Heart left ventricle (tissue), 16 donors: ENCODE data around the gene LNPK. TPM values are rescaled to one million over a fixed set of nuclear protein-coding genes. Genes with fewer than 3 reads are reported as not detected.
"Not testable (repeated sequence)": the region's sequence is repeated elsewhere in the genome, so short reads cannot be mapped to it uniquely, and the experiment has no call there.

Experiments
- ATAC-seq, 4 donors: fragments of 200-7000 bp; cut with Tn5 transposase; one replicate each; pipeline ENCODE4 v1.9.1; 2020 to 2022; ENCODE audit warnings: moderate library complexity in 4 of 4, mild to moderate bottlenecking in 3 of 4, moderate number of reproducible peaks in 1 of 4
- DNase-seq, 5 donors: peaks; one replicate each; pipeline ENCODE4 v3.0.0-alpha.2; 2020
- H3K27ac ChIP-seq, 12 donors: fragments of 200-600 bp; sonication (generic) in 4 of 12; one replicate each; pipeline versions ENCODE4 v1.5.0 to v1.8.0; 2016 to 2022; ENCODE audit warnings: mild to moderate bottlenecking in 2 of 12
- H3K27me3 ChIP-seq, 9 donors: fragments of 200-600 bp; sonication (generic) in 2 of 9; one replicate each; pipeline versions ENCODE4 v1.5.1 to v1.8.0; 2016 to 2022; ENCODE audit warnings: mild to moderate bottlenecking in 3 of 9
- H3K36me3 ChIP-seq, 9 donors: fragments of 200-600 bp; sonication (generic) in 2 of 9; one replicate each; pipeline versions ENCODE4 v1.5.0 to v1.8.0; 2018 to 2022; ENCODE audit warnings: mild to moderate bottlenecking in 2 of 9
- H3K4me1 ChIP-seq, 12 donors: fragments of 200-600 bp; sonication (generic) in 4 of 12; one replicate each; pipeline versions ENCODE4 v1.5.0 to v1.8.0; 2016 to 2022; ENCODE audit warnings: mild to moderate bottlenecking in 3 of 12
- H3K4me3 ChIP-seq, 12 donors: fragments of 200-600 bp; sonication (generic) in 4 of 12; one replicate each; pipeline versions ENCODE4 v1.5.0 to v1.8.0; 2017 to 2022; ENCODE audit warnings: mild to moderate bottlenecking in 9 of 12, moderate library complexity in 4 of 12
- H3K9me3 ChIP-seq, 12 donors: fragments of 200-600 bp; sonication (generic) in 4 of 12; one replicate each; pipeline versions ENCODE4 v1.5.0 to v1.8.0; 2016 to 2022; ENCODE audit warnings: mild to moderate bottlenecking in 1 of 12
- POLR2A ChIP-seq, 2 donors: fragments of 450-650 bp; IDR thresholded peaks; one replicate each; pipeline ENCODE4 v1.6.1; 2017; ENCODE audit warnings: antibody characterized with exemption in 2 of 2, mild to moderate bottlenecking in 2 of 2, moderate library complexity in 2 of 2
- WGBS, 4 donors: extraction: QIAGEN DNeasy Blood & Tissue Kit in 2 of 4; methylation state at CpG; one replicate each; pipeline versions ENCODE4 v1.1.5 to v1.1.7; 2013 to 2018; 5-methylcytosine and 5-hydroxymethylcytosine counted together
- intact Hi-C, 10 donors: fragments of 100-400 bp; cut with DNase I; formaldehyde crosslinking; loops; one replicate each; pipeline versions ENCODE4 v1.11.1 to v1.14.2; 2022
- polyA plus RNA-seq, 2 donors: library from polyadenylated mRNA; stranded (reverse); fragments of 200-250 nt; gene quantifications; one replicate each; pipeline ENCODE4 v1.2.3, GENCODE V29; 2013
- total RNA-seq, 9 donors: library from RNA; depleted of rRNA in 2 of 9; stranded (reverse); fragments of >200 nt in 2 of 9; fragmentation: NEBNext Ultra II Directional in 3 of 9; extraction: Animal tissue kit (Norgen Biotek cat#: 25700) in 3 of 9; gene quantifications; one replicate each; pipeline versions ENCODE4 v1.1.0 to v1.2.4, GENCODE V29; 2016 to 2023
- TF ChIP-seq, protein P1 (sequence below), 12 donors: fragments of 200-600 bp; sonication (generic) in 4 of 12; IDR thresholded peaks; one replicate each; pipeline versions ENCODE4 v1.5.0 to v1.8.0; 2018 to 2022; ENCODE audit warnings: antibody characterized with exemption in 12 of 12, mild to moderate bottlenecking in 5 of 12
- donor health status: ischemic (EF 13 %, LVEDD 7.1; RV severe dilation, severe dysfunction).
- donor health status: healthy with polysubstance abuse.
- donor health status: DM: no; HTN: yes; CAD: no.
- donor health status: DM: no; HTN: no; CAD: no.
- donor health status: ischemic (EF 25% LVEDD 6.9; RV normal size, moderate dysfunction).
- donor health status: ischemic (EF 25% LVEDD 5.7; RV mildly dilated, moderate dysfunction).
- donor health status: healthy.
- donor health status: DM: yes; HTN: yes; CAD: no.
- donor health status: ischemic (EF 35%, LVEDD 5.7; RV mildly dilated, moderate dysfunction).
- donor health status: nonischemic (EF 11% LVEDD 7.7; RV severe dilation, severe dysfunction).
- donor health status: DM: yes; HTN: yes; CAD: no.
- donor health status: PGD.
- donor health status: ischemic (EF 29% LVEDD 5.4; RV normal size, mild dysfunction).
- donor health status: nonischemic (EF 23%, LVEDD 6.1; RV moderate dilation, normal function).

LNPK gene
- total and polyA plus RNA-seq, 11 donors = 5.0 to 45.6 (median 32.9) TPM

DNA sequence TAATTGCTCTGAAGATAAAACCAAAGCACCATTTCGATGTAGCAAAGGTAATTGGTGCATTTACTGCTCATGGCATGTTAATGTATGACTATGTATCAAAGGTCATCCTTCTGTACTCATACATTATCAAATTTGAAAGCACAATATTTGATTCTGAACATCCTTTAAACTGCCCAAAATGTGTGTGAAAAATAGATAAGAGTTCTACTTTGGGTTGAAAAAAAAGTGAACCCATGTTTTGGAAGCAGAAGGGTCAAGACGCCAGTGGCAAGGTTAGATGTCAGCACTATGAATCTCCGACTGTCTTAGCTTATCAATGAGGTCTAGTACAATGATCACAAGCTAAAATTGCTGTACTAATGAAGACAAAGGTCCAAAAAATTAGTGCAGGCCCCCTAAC, 83.1 kb downstream of the LNPK start:
- WGBS, 4 donors = 76 to 89% (median 84%) methylated on average over 3 of the region's 3 CpGs
- DNase-seq (no peak), ATAC-seq (no peak)
- no peaks in the 10 kb centered on the region for H3K36me3 ChIP-seq
- H3K4me3 ChIP-seq = no peak overlapping the region
- no peaks in the 10 kb centered on the region for H3K27me3 ChIP-seq
- peaks cover 0 to 17% (median 0%) of the 10 kb centered on the region in 12 donors for H3K9me3 ChIP-seq
- H3K27ac ChIP-seq = no peak overlapping the region
- no peak for TF ChIP-seq POLR2A (IDR thresholded peaks at IDR 0.05)
- TF ChIP-seq, protein P1, sequence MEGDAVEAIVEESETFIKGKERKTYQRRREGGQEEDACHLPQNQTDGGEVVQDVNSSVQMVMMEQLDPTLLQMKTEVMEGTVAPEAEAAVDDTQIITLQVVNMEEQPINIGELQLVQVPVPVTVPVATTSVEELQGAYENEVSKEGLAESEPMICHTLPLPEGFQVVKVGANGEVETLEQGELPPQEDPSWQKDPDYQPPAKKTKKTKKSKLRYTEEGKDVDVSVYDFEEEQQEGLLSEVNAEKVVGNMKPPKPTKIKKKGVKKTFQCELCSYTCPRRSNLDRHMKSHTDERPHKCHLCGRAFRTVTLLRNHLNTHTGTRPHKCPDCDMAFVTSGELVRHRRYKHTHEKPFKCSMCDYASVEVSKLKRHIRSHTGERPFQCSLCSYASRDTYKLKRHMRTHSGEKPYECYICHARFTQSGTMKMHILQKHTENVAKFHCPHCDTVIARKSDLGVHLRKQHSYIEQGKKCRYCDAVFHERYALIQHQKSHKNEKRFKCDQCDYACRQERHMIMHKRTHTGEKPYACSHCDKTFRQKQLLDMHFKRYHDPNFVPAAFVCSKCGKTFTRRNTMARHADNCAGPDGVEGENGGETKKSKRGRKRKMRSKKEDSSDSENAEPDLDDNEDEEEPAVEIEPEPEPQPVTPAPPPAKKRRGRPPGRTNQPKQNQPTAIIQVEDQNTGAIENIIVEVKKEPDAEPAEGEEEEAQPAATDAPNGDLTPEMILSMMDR (IDR thresholded peaks at IDR 0.05) = no peak
- no peaks in the 10 kb centered on the region for H3K4me1 ChIP-seq
- intact Hi-C loops = no loop called here

DNA sequence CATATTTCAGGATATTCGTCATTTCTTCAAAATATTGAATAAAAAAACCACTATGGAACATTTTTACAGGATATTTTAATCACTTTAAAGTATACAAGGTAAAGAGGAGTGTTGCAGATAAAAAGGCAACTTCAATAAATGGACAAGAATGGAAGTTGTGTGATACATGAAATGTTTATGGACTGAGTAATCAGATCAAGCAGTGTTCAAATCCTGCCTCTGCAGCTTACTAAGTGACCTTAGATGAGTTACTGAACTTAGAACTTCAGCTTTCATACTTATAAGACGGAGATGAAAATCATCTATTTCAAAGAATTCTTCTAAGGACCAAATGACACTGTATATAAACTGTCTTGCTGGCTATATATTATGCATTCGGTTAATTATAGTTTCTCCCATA, 87.2 kb downstream of the LNPK start:
- Histone ChIP-seq H3K36me3 (no peaks in the 10 kb centered on the region), H3K4me3 (no peak overlapping the region), H3K27ac (no peak overlapping the region), H3K27me3 (no peaks in the 10 kb centered on the region), H3K4me1 (no peaks in the 10 kb centered on the region), H3K9me3 (peaks cover 0 to 12% (median 0%) of the 10 kb centered on the region in 12 donors)
- TF ChIP-seq POLR2A (IDR thresholded peaks at IDR 0.05) = no peak
- TF ChIP-seq, protein P1 (IDR thresholded peaks at IDR 0.05) = no peak
- ATAC-seq (no peak), DNase-seq (no peak)
- intact Hi-C loops = no loop called here
- 91 to 95% (median 92%) methylated on average over 3 of the region's 3 CpGs for WGBS, 4 donors

DNA sequence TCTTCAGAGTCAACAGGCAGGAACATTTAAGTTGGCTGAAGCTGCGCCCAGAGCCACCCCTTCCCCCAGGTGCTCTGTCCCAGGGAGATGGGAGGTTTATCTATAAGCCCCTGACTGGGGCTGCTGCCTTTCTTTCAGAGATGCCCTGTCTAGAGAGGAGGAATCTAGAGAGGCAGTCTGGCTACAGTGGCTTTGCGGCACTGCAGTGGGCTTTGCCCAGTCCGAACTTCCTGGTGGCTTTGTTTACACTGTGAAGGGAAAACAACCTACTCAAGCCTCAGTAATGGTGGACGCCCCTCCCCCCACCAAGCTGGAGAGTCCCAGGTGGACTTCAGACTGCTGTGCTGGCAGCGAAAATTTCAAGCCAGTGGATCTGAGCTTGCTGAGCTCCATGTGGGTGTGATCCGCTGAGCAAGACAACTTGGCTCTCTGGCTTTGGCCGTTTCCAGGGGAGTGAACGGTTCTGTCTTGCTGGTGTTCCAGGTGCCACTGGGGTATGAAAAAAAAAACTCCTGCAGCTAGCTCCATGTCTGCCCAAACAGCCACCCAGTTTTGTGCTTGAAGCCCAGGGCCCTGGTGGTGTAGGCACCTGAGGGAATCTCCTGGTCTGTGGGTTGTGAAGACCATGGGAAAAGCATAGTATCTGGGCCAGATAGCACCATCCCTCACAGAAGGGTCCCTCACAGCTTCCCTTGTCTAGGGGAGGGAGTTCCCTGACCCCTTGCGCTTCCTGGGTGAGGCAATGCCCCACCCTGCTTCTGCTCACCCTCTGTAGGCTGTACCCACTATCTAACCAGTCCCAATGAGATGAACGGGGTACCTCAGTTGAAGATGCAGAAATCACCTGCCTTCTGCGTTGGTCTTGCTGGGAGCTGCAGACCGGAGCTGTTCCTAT, 88.0 kb downstream of the LNPK start:
- H3K27ac ChIP-seq, intact Hi-C loops, ATAC-seq, DNase-seq, H3K27me3 ChIP-seq, H3K4me3 ChIP-seq, H3K36me3 ChIP-seq, H3K4me1 ChIP-seq: not testable (repeated sequence)
- H3K9me3 ChIP-seq = peaks cover 0 to 12% (median 0%) of the 10 kb centered on the region in 12 donors
- WGBS, 4 donors = 82 to 92% (median 85%) methylated on average over 9 to 12 of the region's 12 CpGs

DNA sequence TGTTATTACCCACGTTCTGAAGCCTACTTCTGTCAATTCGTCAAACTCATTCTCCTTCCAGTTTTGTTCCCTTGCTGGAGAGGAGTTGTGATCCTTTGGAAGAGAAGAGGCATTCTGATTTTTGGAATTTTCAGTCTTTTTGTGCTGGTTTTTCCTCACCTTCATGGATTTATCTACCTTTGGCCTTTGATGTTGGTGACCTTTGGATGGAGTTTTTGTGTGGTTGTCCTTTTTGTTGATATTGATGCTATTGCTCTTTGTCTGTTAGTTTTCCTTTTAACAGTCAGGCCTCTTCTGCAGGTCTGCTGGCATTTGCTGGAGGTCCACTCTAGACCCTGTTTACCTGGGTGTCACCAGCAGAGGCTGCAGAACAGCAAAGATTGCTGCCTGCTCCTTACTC, 88.8 kb downstream of the LNPK start:
- H3K27ac ChIP-seq, DNase-seq, ATAC-seq, intact Hi-C loops, H3K4me3 ChIP-seq, H3K4me1 ChIP-seq, H3K36me3 ChIP-seq, H3K27me3 ChIP-seq: not testable (repeated sequence)
- H3K9me3 ChIP-seq = peaks cover 0 to 12% (median 0%) of the 10 kb centered on the region in 12 donors
- 80 to 88% (median 85%) methylated on average over 2 of the region's 2 CpGs for WGBS, 4 donors

DNA sequence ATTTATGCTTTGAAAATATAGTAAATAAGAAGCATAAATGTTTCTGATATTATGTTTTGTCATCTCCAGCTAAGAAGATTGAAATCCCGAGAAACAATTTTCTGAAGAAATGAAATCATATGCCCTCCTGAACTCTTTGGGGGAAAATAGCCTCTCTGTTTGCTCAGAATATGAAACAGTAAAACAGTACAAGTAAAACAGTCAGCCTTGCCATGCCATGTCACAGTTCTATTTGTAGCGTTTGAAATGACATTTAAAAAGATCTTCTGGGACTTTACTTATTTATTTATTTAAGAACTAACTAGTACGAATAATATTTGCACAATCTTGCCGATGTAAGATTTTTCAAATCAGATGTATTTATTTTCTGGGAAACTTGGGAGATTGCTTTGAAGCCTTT, 98.0 kb downstream of the LNPK start:
- H3K9me3 ChIP-seq = no peaks in the 10 kb centered on the region
- no peaks in the 10 kb centered on the region for H3K27me3 ChIP-seq
- TF ChIP-seq, protein P1 (IDR thresholded peaks at IDR 0.05) = no peak
- no peak for TF ChIP-seq POLR2A (IDR thresholded peaks at IDR 0.05)
- H3K4me3 ChIP-seq = no peak overlapping the region
- DNase-seq (no peak), ATAC-seq (peak in 2 of 4 donors; percentile 37 to 63)
- H3K27ac ChIP-seq = no peak overlapping the region
- peaks cover 0 to 17% (median 0%) of the 10 kb centered on the region in 12 donors for H3K4me1 ChIP-seq
- H3K36me3 ChIP-seq = no peaks in the 10 kb centered on the region
- 60 to 75% (median 63%) methylated on average over 4 of the region's 4 CpGs for WGBS, 4 donors
- intact Hi-C loops = no loop called here
